H9 (cell line): ENCODE data around the gene PDLIM3. TPM values are rescaled to one million over a fixed set of nuclear protein-coding genes. Genes with fewer than 3 reads are reported as not detected.

Experiments used
- DNase-seq: peaks from one replicate; pipeline ENCODE4 v3.0.0-alpha.2; 2017
- H2AFZ ChIP-seq: one replicate; pipeline ENCODE4 v1.6.1; 2013; ENCODE audit warnings: mild to moderate bottlenecking, low read length, control low read depth, moderate library complexity
- H2AK5ac ChIP-seq: 2 replicates; pipeline ENCODE4 v1.6.1; 2013; ENCODE audit warnings: low read length, control low read depth, mixed read lengths; ENCODE audit not compliant: insufficient read length
- H2BK120ac ChIP-seq: one replicate; pipeline ENCODE4 v1.6.1; 2013; ENCODE audit warnings: low read depth, mild to moderate bottlenecking, low read length, control low read depth, inconsistent platforms; ENCODE audit not compliant: poor library complexity, severe bottlenecking
- H2BK12ac ChIP-seq: 2 replicates; pipeline ENCODE4 v1.6.1; 2013; ENCODE audit warnings: low read length, control low read depth, mixed read lengths, low read depth; ENCODE audit not compliant: insufficient read length
- H2BK15ac ChIP-seq: 2 replicates; pipeline ENCODE4 v1.6.1; 2013; ENCODE audit warnings: low read depth, low read length, control low read depth
- H2BK20ac ChIP-seq: one replicate; pipeline ENCODE4 v1.6.1; 2013; ENCODE audit warnings: low read depth, mild to moderate bottlenecking, low read length, control low read depth, inconsistent platforms; ENCODE audit not compliant: poor library complexity, severe bottlenecking
- H2BK5ac ChIP-seq: 2 replicates; pipeline ENCODE4 v1.6.1; 2013; ENCODE audit warnings: low read length, control low read depth, mixed read lengths; ENCODE audit not compliant: insufficient read length
- H3K14ac ChIP-seq: 2 replicates; pipeline ENCODE4 v1.6.1; 2013; ENCODE audit warnings: low read length, control low read depth; ENCODE audit not compliant: insufficient read depth
- H3K18ac ChIP-seq: 2 replicates; pipeline ENCODE4 v1.6.1; 2013; ENCODE audit warnings: low read depth, mild to moderate bottlenecking, mixed read lengths, low read length, control low read depth; ENCODE audit not compliant: insufficient read length
- H3K23ac ChIP-seq: 2 replicates; pipeline ENCODE4 v1.6.1; 2013; ENCODE audit warnings: low read length, control low read depth, mixed read lengths, low read depth; ENCODE audit not compliant: insufficient read length
- H3K23me2 ChIP-seq: 2 replicates; pipeline ENCODE4 v1.6.1; 2013; ENCODE audit warnings: low read depth, mild to moderate bottlenecking, mixed read lengths, low read length, control low read depth; ENCODE audit not compliant: insufficient read length, poor library complexity, severe bottlenecking
- H3K27ac ChIP-seq: 2 replicates; pipeline ENCODE4 v1.5.1; 2013; ENCODE audit warnings: low read length, control low read depth, mixed read lengths, low read depth; ENCODE audit not compliant: insufficient read length
- H3K27me3 ChIP-seq: 2 replicates; pipeline ENCODE4 v1.6.1; 2013; ENCODE audit warnings: low read length, control low read depth, inconsistent platforms; ENCODE audit not compliant: insufficient read depth
- H3K4ac ChIP-seq: 2 replicates; pipeline ENCODE4 v1.6.1; 2013; ENCODE audit warnings: low read depth, mild to moderate bottlenecking, control low read depth, inconsistent platforms, low read length, moderate library complexity
- H3K4me1 ChIP-seq: 2 replicates; pipeline ENCODE4 v1.6.1; 2013; ENCODE audit warnings: low read length, control low read depth, inconsistent platforms; ENCODE audit not compliant: insufficient read depth
- H3K4me2 ChIP-seq: 2 replicates; pipeline ENCODE4 v1.6.1; 2013; ENCODE audit warnings: low read length, control low read depth, mixed read lengths; ENCODE audit not compliant: insufficient read length, insufficient read depth
- H3K56ac ChIP-seq: 2 replicates; pipeline ENCODE4 v1.6.1; 2013; ENCODE audit warnings: low read depth, mild to moderate bottlenecking, mixed read lengths, low read length, control low read depth; ENCODE audit not compliant: insufficient read length
- H3K79me1 ChIP-seq: 2 replicates; pipeline ENCODE4 v1.6.1; 2013; ENCODE audit warnings: low read depth, mild to moderate bottlenecking, moderate library complexity, low read length, control low read depth, inconsistent platforms; ENCODE audit not compliant: insufficient read depth, poor library complexity, severe bottlenecking
- H3K79me2 ChIP-seq: 2 replicates; pipeline ENCODE4 v1.6.1; 2013; ENCODE audit warnings: low read length, control low read depth, inconsistent platforms; ENCODE audit not compliant: insufficient read depth
- H3K9ac ChIP-seq: 2 replicates; pipeline ENCODE4 v1.6.1; 2013; ENCODE audit warnings: low read length, control low read depth, mixed read lengths; ENCODE audit not compliant: insufficient read length; ENCODE audit errors: extremely low read depth
- H3K9me3 ChIP-seq: one replicate; pipeline ENCODE4 v1.6.1; 2013; ENCODE audit warnings: low read depth, low read length, inconsistent platforms; ENCODE audit not compliant: control insufficient read depth
- H3T11ph ChIP-seq: one replicate; pipeline ENCODE4 v1.6.1; 2013; ENCODE audit warnings: mild to moderate bottlenecking, low read length, control low read depth, inconsistent platforms
- H4K20me1 ChIP-seq: one replicate; pipeline ENCODE4 v1.6.1; 2013; ENCODE audit not compliant: control insufficient read depth, insufficient read length, insufficient read depth
- H4K5ac ChIP-seq: 2 replicates; pipeline ENCODE4 v1.6.1; 2013; ENCODE audit warnings: low read depth, mild to moderate bottlenecking, mixed read lengths, low read length, control low read depth; ENCODE audit not compliant: insufficient read length
- H4K8ac ChIP-seq: replicated peaks from 2 replicates; pipeline ENCODE4 v1.6.1; 2013; ENCODE audit warnings: low read length, control low read depth, mixed read lengths, low read depth; ENCODE audit not compliant: insufficient read length
- H4K91ac ChIP-seq: 2 replicates; pipeline ENCODE4 v1.6.1; 2013; ENCODE audit warnings: low read depth, mild to moderate bottlenecking, moderate library complexity, mixed read lengths, low read length, control low read depth; ENCODE audit not compliant: insufficient read length
- H3K27ac Mint-ChIP-seq, 3 experiments: 2 replicates in 2 of 3; 3 replicates in 1 of 3; pipeline ENCODE4 v1.8.0; 2020 to 2021; ENCODE audit warnings: mixed read lengths in 3 of 3, mild to moderate bottlenecking in 1 of 3, moderate library complexity in 1 of 3
- H3K27me3 Mint-ChIP-seq: 2 replicates; pipeline ENCODE4 v1.8.0; 2021; ENCODE audit warnings: low read depth, mild to moderate bottlenecking, moderate library complexity, mixed read lengths
- H3K36me3 Mint-ChIP-seq, 3 experiments: 2 replicates in 2 of 3; 3 replicates in 1 of 3; pipeline ENCODE4 v1.8.0; 2020 to 2021; ENCODE audit warnings: low read depth in 3 of 3, mixed read lengths in 3 of 3; ENCODE audit not compliant: insufficient read depth in 1 of 3
- H3K4me1 Mint-ChIP-seq, 2 experiments: 2 replicates each; pipeline ENCODE4 v1.8.0; 2020; ENCODE audit warnings: mixed read lengths in 2 of 2
- H3K4me3 Mint-ChIP-seq, 2 experiments: 2 replicates in 1 of 2; 3 replicates in 1 of 2; pipeline ENCODE4 v1.8.0; 2020 to 2021; ENCODE audit warnings: mild to moderate bottlenecking in 2 of 2, mixed read lengths in 2 of 2, moderate library complexity in 1 of 2
- H3K9me3 Mint-ChIP-seq, 2 experiments: 2 replicates in 1 of 2; 3 replicates in 1 of 2; pipeline ENCODE4 v1.8.0; 2020; ENCODE audit warnings: mild to moderate bottlenecking in 2 of 2, mixed read lengths in 2 of 2, moderate library complexity in 1 of 2
- CTCF ChIP-seq: fragments of 200-600 bp; sonication (generic); conservative IDR thresholded peaks from 3 replicates; pipeline ENCODE4 v1.8.0; 2021; ENCODE audit warnings: antibody characterized with exemption, mild to moderate bottlenecking
- WGBS: extraction: QIAGEN DNeasy Blood & Tissue Kit; methylation state at CpG from one replicate; pipeline ENCODE4 v1.1.7; 2013; ENCODE audit warnings: missing lambda C conversion rate, low lambda C conversion rate, mixed read lengths; ENCODE audit not compliant: insufficient read length; ENCODE audit errors: extremely low coverage; 5-methylcytosine and 5-hydroxymethylcytosine counted together
- total RNA-seq: library from RNA; stranded (reverse); gene quantifications from 2 replicates; pipeline ENCODE4 v1.2.1, GENCODE V29; 2021

PDLIM3 gene
- total RNA-seq, 1 experiment from 2014 or later = 12.0 TPM

GRCh38 chr4:185554365-185555126 lies 19.2 kb upstream of the PDLIM3 start:
- H4K91ac ChIP-seq = no peak overlapping the region
- H2BK120ac ChIP-seq = no peak overlapping the region
- no CpG with 5 or more reads among the region's 4 CpGs for WGBS

More at GRCh38 chr4:185554365-185555126, 19.2 kb upstream of the PDLIM3 start:
- H3K4me3 Mint-ChIP-seq = no peak overlapping the region
- H3K27ac Mint-ChIP-seq = no peak overlapping the region
- Histone ChIP-seq H2AK5ac (no peak overlapping the region), H4K20me1 (no peaks in the 10 kb centered on the region), H2BK12ac (no peak overlapping the region), H3K27ac (no peak overlapping the region), H2BK20ac (no peak overlapping the region), H3K79me2 (no peaks in the 10 kb centered on the region), H3K4me1 (no peaks in the 10 kb centered on the region), H2AFZ (no peak overlapping the region), H3K9me3 (no peaks in the 10 kb centered on the region), H2BK15ac (no peak overlapping the region), H3K9ac (no peak overlapping the region), H3K14ac (no peak overlapping the region), H3K18ac (no peak overlapping the region), H4K5ac (no peak overlapping the region), H3K23me2 (no peaks in the 10 kb centered on the region), H3T11ph (no peak overlapping the region), H3K23ac (no peak overlapping the region), H3K27me3 (no peaks in the 10 kb centered on the region), H3K4ac (no peak overlapping the region), H3K56ac (no peak overlapping the region), H3K4me2 (no peak overlapping the region), H4K8ac (no peak overlapping the region), H2BK5ac (no peak overlapping the region), H3K79me1 (no peaks in the 10 kb centered on the region)
- H3K27me3 Mint-ChIP-seq = 0 out of 2 replicates have a peak, but pooled peaks cover 2% of the 10 kb centered on the region
- TF ChIP-seq CTCF = no peak
- H3K36me3 Mint-ChIP-seq = peaks cover 0 to 11% (median 0%) of the 10 kb centered on the region in 3 experiments; a peak in 4 of 7 replicates
- H3K9me3 Mint-ChIP-seq = peaks cover 0 to 6% of the 10 kb centered on the region in 2 experiments; a peak in 2 of 5 replicates
- H3K4me1 Mint-ChIP-seq = peaks cover 6 to 13% of the 10 kb centered on the region in 2 experiments
- no peak for DNase-seq
